HepG2 (cell line): ENCODE measurements around the gene BBC3.

ENCODE experiments used
- MAFF ChIP-seq: IDR thresholded peaks from 2 replicates; pipeline ENCODE4 v1.6.1; 2011; ENCODE audit warnings: low read depth, low read length, improper control_type of control experiment
- SETDB1 ChIP-seq: sonication (generic); formaldehyde crosslinking; IDR thresholded peaks from 2 replicates; pipeline ENCODE4 v1.5.1; 2020; ENCODE audit warnings: missing genetic modification reagents, mild to moderate bottlenecking, borderline replicate concordance
- TAF1 ChIP-seq: sonication (generic); formaldehyde crosslinking; IDR thresholded peaks from 2 replicates; pipeline ENCODE4 v1.4.0; 2020; ENCODE audit warnings: missing genetic modification reagents
- YY1 ChIP-seq: IDR thresholded peaks from 2 replicates; pipeline ENCODE4 v1.6.1; 2011; ENCODE audit warnings: low read length, low read depth, moderate library complexity, mild to moderate bottlenecking; ENCODE audit not compliant: insufficient read depth, insufficient replicate concordance
- ZNF792 ChIP-seq: IDR thresholded peaks from 2 replicates; pipeline ENCODE4 v1.6.1; 2016

DNA sequence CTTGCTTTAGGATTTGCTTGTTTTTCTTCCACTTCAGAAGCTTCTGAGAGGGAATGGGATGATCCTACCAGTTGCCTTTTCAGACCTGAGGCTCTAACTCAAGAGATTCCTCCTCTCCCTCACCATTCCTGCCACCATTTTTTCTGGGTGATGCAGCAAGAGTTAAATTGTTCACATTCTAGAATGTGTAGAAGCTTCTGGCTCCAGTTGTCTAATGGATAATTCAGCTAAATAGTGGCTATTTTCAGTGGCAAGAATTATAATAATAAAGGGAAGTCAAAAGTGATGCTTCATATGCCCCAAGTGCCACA, 20.9 kb downstream of the BBC3 start:
- TF ChIP-seq TAF1 (CRISPR knock-in tag), result no peak
- no peak for TF ChIP-seq YY1
- no peak for TF ChIP-seq ZNF792 (CRISPR knock-in tag)
- no peak for TF ChIP-seq SETDB1 (CRISPR knock-in tag)
- no peak for TF ChIP-seq MAFF
